Measurements from ENCODE around the gene ZNF646. TPM values are rescaled to one million over a fixed set of nuclear protein-coding genes. Genes with fewer than 3 reads are reported as not detected.

The ZNF646 gene
- polyA plus RNA-seq, 1 donor from 2014 or later = 8.5 TPM

DNA sequence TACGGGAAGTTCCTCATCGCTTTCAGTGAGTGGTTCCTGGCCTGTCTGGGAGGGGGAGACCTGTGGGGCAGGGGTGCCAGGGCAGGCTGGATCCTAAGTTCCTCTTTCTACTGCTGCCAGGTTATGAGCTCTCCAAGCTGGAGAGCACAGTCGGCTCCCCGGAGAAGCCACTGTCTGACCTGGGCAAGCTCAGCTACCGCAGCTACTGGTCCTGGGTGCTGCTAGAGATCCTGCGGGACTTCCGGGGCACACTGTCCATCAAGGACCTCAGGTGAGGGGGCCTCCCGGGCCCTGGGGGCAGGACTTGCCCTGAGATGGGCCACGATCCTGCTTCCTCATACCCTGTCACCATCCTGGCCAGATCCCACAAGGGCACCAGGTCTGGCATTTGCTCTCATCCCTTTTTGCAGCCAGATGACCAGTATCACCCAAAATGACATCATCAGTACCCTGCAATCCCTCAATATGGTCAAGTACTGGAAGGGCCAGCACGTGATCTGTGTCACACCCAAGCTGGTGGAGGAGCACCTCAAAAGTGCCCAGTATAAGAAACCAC lies 56.2 kb downstream of the ZNF646 start:
- H2AFZ ChIP-seq (ENCODE audit: low read depth, low read length) = no peak overlapping the region
- no peaks in the 10 kb centered on the region for H3F3A ChIP-seq (ENCODE audit: insufficient read depth, low read length, poor library complexity, severe bottlenecking)
- H3K27ac ChIP-seq (ENCODE audit: low read length) = no peak overlapping the region
- H4K20me1 ChIP-seq (ENCODE audit: insufficient read depth) = no peaks in the 10 kb centered on the region
- no peaks in the 10 kb centered on the region for H3K9me2 ChIP-seq (ENCODE audit: insufficient read depth, low read length)
- no peaks in the 10 kb centered on the region for H3K36me3 ChIP-seq (ENCODE audit: insufficient read depth, low read length)
- H3K79me2 ChIP-seq (replicated peaks; ENCODE audit: insufficient read depth, low read length) = no peaks in the 10 kb centered on the region
- H3K4me3 ChIP-seq (ENCODE audit: low read length) = no peak overlapping the region
- no peak overlapping the region for H3K4me2 ChIP-seq (ENCODE audit: low read length)
- TF ChIP-seq MXI1 (conservative IDR thresholded peaks at IDR 0.05; ENCODE audit: poor library complexity, severe bottlenecking) = no peak
- TF ChIP-seq RAD21 (conservative IDR thresholded peaks at IDR 0.05) = no peak
- no peak for TF ChIP-seq EP300 (conservative IDR thresholded peaks at IDR 0.05; ENCODE audit: poor library complexity, severe bottlenecking)
- TF ChIP-seq SMC3 (conservative IDR thresholded peaks at IDR 0.05; ENCODE audit: poor library complexity) = no peak
- TF ChIP-seq POLR2AphosphoS5 (IDR thresholded peaks at IDR 0.05) = no peak
- TF ChIP-seq, protein P1, sequence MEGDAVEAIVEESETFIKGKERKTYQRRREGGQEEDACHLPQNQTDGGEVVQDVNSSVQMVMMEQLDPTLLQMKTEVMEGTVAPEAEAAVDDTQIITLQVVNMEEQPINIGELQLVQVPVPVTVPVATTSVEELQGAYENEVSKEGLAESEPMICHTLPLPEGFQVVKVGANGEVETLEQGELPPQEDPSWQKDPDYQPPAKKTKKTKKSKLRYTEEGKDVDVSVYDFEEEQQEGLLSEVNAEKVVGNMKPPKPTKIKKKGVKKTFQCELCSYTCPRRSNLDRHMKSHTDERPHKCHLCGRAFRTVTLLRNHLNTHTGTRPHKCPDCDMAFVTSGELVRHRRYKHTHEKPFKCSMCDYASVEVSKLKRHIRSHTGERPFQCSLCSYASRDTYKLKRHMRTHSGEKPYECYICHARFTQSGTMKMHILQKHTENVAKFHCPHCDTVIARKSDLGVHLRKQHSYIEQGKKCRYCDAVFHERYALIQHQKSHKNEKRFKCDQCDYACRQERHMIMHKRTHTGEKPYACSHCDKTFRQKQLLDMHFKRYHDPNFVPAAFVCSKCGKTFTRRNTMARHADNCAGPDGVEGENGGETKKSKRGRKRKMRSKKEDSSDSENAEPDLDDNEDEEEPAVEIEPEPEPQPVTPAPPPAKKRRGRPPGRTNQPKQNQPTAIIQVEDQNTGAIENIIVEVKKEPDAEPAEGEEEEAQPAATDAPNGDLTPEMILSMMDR (IDR thresholded peaks at IDR 0.05; ENCODE audit: poor library complexity, severe bottlenecking) = no peak
- TF ChIP-seq, protein P2, sequence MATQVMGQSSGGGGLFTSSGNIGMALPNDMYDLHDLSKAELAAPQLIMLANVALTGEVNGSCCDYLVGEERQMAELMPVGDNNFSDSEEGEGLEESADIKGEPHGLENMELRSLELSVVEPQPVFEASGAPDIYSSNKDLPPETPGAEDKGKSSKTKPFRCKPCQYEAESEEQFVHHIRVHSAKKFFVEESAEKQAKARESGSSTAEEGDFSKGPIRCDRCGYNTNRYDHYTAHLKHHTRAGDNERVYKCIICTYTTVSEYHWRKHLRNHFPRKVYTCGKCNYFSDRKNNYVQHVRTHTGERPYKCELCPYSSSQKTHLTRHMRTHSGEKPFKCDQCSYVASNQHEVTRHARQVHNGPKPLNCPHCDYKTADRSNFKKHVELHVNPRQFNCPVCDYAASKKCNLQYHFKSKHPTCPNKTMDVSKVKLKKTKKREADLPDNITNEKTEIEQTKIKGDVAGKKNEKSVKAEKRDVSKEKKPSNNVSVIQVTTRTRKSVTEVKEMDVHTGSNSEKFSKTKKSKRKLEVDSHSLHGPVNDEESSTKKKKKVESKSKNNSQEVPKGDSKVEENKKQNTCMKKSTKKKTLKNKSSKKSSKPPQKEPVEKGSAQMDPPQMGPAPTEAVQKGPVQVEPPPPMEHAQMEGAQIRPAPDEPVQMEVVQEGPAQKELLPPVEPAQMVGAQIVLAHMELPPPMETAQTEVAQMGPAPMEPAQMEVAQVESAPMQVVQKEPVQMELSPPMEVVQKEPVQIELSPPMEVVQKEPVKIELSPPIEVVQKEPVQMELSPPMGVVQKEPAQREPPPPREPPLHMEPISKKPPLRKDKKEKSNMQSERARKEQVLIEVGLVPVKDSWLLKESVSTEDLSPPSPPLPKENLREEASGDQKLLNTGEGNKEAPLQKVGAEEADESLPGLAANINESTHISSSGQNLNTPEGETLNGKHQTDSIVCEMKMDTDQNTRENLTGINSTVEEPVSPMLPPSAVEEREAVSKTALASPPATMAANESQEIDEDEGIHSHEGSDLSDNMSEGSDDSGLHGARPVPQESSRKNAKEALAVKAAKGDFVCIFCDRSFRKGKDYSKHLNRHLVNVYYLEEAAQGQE (IDR thresholded peaks at IDR 0.05; ENCODE audit: borderline replicate concordance) = no peak
- no peak for TF ChIP-seq TAF1 (IDR thresholded peaks at IDR 0.05; ENCODE audit: low read depth)
- no peak for TF ChIP-seq EZH2 (IDR thresholded peaks at IDR 0.05; ENCODE audit: borderline replicate concordance, insufficient read depth, low read length, poor library complexity, severe bottlenecking)
- H3K9ac ChIP-seq (ENCODE audit: low read length) = no peak overlapping the region
- no peaks in the 10 kb centered on the region for H3K9me3 ChIP-seq (ENCODE audit: low read length)
- H3K27me3 ChIP-seq (ENCODE audit: insufficient read depth, low read depth, low read length) = no peaks in the 10 kb centered on the region

DNA sequence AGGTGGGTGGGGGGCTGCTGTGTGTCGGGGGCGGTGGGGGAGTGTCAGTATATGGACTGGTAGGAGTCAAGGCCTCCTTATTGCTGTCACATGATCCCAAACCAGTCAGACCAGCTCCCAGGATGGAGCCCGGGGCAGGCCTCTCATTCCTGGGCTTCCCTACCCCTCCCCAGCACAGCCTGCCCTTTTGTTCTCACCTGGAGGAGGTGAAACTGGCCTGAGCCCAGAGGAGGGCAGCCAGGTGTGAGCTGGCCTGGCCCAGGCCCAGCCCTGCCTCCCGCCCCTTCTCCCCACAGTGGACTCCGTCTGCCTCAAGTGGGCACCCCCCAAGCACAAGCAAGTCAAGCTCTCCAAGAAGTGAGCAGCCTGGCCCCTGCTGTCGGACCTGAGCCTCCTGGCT lies 56.7 kb downstream of the ZNF646 start:
- no peak overlapping the region for H3K4me3 ChIP-seq (ENCODE audit: low read length)
- H3K9me2 ChIP-seq (ENCODE audit: insufficient read depth, low read length) = no peaks in the 10 kb centered on the region
- H3K27ac ChIP-seq (ENCODE audit: low read length) = no peak overlapping the region
- no peak overlapping the region for H3K9ac ChIP-seq (ENCODE audit: low read length)
- H2AFZ ChIP-seq (ENCODE audit: low read depth, low read length) = no peak overlapping the region
- no peaks in the 10 kb centered on the region for H3K79me2 ChIP-seq (replicated peaks; ENCODE audit: insufficient read depth, low read length)
- H3K9me3 ChIP-seq (ENCODE audit: low read length) = no peaks in the 10 kb centered on the region
- TF ChIP-seq EP300 (conservative IDR thresholded peaks at IDR 0.05; ENCODE audit: poor library complexity, severe bottlenecking) (no peak), MXI1 (conservative IDR thresholded peaks at IDR 0.05; ENCODE audit: poor library complexity, severe bottlenecking) (no peak), RAD21 (conservative IDR thresholded peaks at IDR 0.05) (no peak), TAF1 (IDR thresholded peaks at IDR 0.05; ENCODE audit: low read depth) (no peak), POLR2AphosphoS5 (IDR thresholded peaks at IDR 0.05) (no peak), SMC3 (conservative IDR thresholded peaks at IDR 0.05; ENCODE audit: poor library complexity) (no peak)
- TF ChIP-seq, protein P2 (IDR thresholded peaks at IDR 0.05; ENCODE audit: borderline replicate concordance) = no peak
- H4K20me1 ChIP-seq (ENCODE audit: insufficient read depth) = no peaks in the 10 kb centered on the region
- H3K27me3 ChIP-seq (ENCODE audit: insufficient read depth, low read depth, low read length) = no peaks in the 10 kb centered on the region
- no peaks in the 10 kb centered on the region for H3K36me3 ChIP-seq (ENCODE audit: insufficient read depth, low read length)
- H3F3A ChIP-seq (ENCODE audit: insufficient read depth, low read length, poor library complexity, severe bottlenecking) = no peaks in the 10 kb centered on the region
- no peak overlapping the region for H3K4me2 ChIP-seq (ENCODE audit: low read length)
